ENCODE results near the gene TUSC2.

Gene TUSC2

DNA sequence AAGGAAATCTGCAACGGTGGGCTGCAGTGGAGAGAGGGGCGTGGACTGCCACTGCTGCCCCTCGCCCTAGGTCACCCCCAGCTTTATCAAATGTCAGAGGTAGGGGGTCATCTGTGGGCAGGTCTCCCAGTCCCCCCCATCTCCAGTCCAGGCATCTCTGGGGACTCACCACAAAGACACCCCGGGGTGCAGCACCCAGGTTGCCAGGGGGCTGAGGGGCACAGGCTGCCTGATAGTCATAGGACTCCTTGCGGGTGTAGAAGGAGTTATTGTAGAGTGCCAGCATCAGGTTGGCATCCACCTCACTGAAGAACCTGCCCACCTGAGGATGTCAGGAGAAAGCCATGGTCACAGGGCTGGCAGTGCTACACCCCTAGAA, 37.8 kb upstream of the TUSC2 start:
- Histone ChIP-seq H3K4me3 (ENCODE audit: insufficient read depth, low read depth, low read length) (no peak overlapping the region), H3K27ac (ENCODE audit: insufficient read depth, low read depth, low read length, poor library complexity, severe bottlenecking) (no peak overlapping the region), H3K9me3 (ENCODE audit: control insufficient read depth, low read length) (no peaks in the 10 kb centered on the region), H3K4me1 (ENCODE audit: control insufficient read depth, insufficient read depth, low read length) (peaks cover 13% of the 10 kb centered on the region), H3K27me3 (ENCODE audit: control insufficient read depth, insufficient read depth, low read length, poor library complexity, severe bottlenecking) (peaks cover 26% of the 10 kb centered on the region), H3K36me3 (ENCODE audit: control insufficient read depth, insufficient read depth, low read length) (no peaks in the 10 kb centered on the region)
- 79 to 83% methylated on average over 5 of the region's 5 CpGs for WGBS, 2 experiments

DNA sequence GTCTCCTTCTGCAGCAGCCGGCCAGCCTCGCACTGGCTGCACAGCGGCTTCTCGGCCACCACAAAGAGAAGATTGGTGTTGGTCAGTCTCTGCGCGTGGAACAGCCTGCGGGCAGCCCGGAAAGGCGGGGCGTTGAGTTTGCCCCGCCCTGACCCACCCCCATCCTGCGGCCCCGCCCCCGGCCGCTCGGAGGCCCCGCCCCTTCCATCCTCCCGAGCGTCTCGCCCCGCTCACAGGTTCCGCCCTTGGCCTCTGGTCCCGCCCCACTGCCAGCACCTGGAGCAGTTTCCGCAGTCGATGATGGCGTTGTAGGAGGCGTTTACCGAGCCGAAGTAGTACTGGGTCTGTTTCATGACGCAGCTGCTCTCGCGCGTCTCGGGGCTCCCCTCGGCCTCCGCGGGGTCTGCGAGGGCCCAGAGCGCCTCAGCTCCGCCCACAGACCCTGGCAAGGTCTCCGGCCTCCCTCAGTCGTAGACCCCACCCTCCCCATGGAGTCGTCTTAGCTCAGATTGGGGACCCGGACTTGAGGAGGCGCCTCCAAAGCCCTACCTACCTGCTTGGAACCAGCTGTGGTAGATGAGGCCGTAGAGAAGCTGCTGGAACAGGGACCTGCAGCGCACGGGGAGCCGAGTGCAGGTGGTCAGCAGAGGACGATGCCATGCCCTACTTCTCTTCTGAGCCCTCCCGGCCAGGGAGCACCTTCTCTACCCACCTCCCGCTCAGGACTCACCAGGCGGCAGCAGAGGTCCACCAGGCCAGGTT, 37.2 kb upstream of the TUSC2 start:
- Histone ChIP-seq H3K4me1 (ENCODE audit: control insufficient read depth, insufficient read depth, low read length) (peaks cover 10% of the 10 kb centered on the region), H3K36me3 (ENCODE audit: control insufficient read depth, insufficient read depth, low read length) (no peaks in the 10 kb centered on the region), H3K27me3 (ENCODE audit: control insufficient read depth, insufficient read depth, low read length, poor library complexity, severe bottlenecking) (peaks cover 26% of the 10 kb centered on the region), H3K9me3 (ENCODE audit: control insufficient read depth, low read length) (no peaks in the 10 kb centered on the region), H3K27ac (ENCODE audit: insufficient read depth, low read depth, low read length, poor library complexity, severe bottlenecking) (no peak overlapping the region), H3K4me3 (ENCODE audit: insufficient read depth, low read depth, low read length) (peak overlapping the region; percentile 43)
- WGBS, 2 experiments, result 7 to 8% methylated on average over 53 of the region's 53 CpGs

DNA sequence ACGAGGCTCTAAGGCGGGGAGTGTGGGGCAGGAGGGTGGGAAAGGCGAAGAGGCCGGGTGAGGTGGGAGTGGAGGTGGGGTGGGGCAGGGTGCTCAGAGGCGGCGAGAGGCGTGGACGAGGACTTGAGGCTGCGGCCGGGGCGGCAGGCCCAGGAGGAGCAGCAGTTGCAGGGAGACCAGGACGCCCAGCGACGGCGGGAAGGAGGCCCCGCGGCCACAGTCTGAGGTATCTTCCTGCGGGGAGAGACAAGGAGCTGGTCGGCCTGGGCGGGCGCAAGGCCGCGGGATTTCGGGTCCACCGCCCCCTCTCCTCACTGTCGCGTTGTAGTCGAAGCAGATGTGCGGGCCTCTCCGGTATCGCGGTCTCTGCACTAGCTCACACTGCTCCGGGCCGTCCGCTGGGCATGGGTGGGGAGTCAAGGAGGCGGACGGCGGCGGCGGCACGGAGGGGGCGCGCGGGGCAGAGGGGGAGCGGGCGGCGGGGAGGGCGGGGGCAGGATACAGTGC, 36.6 kb upstream of the TUSC2 start:
- WGBS, 2 experiments, result 13% methylated on average over 48 of the region's 48 CpGs
- H3K36me3 ChIP-seq (ENCODE audit: control insufficient read depth, insufficient read depth, low read length), result no peaks in the 10 kb centered on the region
- H3K27me3 ChIP-seq (ENCODE audit: control insufficient read depth, insufficient read depth, low read length, poor library complexity, severe bottlenecking), result peaks cover 26% of the 10 kb centered on the region
- peaks cover 10% of the 10 kb centered on the region for H3K4me1 ChIP-seq (ENCODE audit: control insufficient read depth, insufficient read depth, low read length)
- H3K27ac ChIP-seq (ENCODE audit: insufficient read depth, low read depth, low read length, poor library complexity, severe bottlenecking), result no peak overlapping the region
- peak overlapping the region; percentile 43 for H3K4me3 ChIP-seq (ENCODE audit: insufficient read depth, low read depth, low read length)
- H3K9me3 ChIP-seq (ENCODE audit: control insufficient read depth, low read length), result no peaks in the 10 kb centered on the region

DNA sequence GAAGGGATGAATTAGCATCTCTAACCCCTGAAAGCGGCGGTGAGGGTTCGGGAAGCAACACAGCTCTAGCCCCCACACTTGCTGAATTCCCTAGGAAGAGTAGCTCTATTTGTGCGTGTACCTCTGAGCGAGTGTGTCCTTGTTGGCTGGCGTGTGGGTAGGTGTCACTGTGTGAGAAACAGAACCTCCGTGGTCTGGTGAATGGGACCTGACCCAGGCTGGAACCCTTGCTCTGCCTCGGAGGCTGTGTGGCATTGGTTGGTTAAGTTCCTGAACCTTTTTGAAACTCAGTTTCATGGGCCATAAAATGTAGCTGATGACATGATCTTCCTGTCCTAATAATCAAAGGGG, 31.7 kb upstream of the TUSC2 start:
- 31 to 33% methylated on average over 8 of the region's 8 CpGs for WGBS, 2 experiments
- no peaks in the 10 kb centered on the region for H3K9me3 ChIP-seq (ENCODE audit: control insufficient read depth, low read length)

DNA sequence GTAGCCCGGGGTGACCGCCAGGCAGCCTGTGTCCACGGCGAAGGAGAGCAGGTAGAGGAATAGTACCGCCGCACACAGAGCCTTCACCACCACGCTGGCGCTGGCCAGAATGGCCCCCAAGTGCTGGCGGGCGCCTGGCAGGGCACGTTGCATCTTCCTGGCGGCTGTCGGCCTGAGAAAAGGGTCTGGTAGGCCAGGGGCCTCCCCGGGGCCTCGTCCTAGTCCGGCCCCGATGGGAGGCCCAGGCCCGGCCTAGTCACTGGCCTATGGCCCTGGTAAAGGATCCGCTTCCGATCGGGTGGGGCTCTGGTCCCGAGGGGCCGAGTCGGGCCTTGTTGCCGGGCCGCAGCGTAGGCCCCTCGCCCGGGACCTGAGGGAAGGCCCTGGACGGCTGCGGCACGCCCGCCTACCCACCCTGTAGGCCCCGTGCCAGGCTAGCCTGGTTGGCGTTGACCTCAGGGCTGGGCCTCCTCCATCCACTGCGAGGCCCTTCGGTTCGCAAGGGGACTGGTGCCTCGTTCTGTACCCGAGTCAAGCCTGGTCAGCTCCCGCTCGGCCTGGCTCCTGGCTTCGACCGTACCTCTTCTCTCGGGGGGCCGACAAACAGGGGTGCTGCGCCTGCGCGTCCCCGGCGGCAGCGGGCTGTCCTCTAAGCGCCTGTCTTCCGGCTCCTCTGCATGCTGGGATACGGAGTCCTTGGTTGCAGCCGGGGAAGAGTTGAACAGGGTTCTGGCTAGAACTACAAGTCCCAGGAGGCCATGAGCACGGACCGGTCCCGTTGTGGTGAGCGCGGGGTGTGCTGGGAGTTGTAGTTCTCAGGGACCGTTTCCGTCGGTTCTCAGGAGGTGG, 31.1 kb upstream of the TUSC2 start, which contains the start of gene TMEM115:
Gene TMEM115 (minus strand): TSS at position 611 of the 849 bp plus-strand sequence. CDS start 458 bp downstream, at position 153.
- WGBS, 2 experiments, result 7 to 8% methylated on average over 64 of the region's 64 CpGs
- peaks cover 6% of the 10 kb centered on the region for H3K27me3 ChIP-seq (ENCODE audit: control insufficient read depth, insufficient read depth, low read length, poor library complexity, severe bottlenecking)
- H3K36me3 ChIP-seq (ENCODE audit: control insufficient read depth, insufficient read depth, low read length), result peaks cover 5% of the 10 kb centered on the region
- H3K4me1 ChIP-seq (ENCODE audit: control insufficient read depth, insufficient read depth, low read length), result peaks cover 17% of the 10 kb centered on the region
- H3K9me3 ChIP-seq (ENCODE audit: control insufficient read depth, low read length), result no peaks in the 10 kb centered on the region
- no peak within 1 kb of the TSS for H3K27ac ChIP-seq (ENCODE audit: insufficient read depth, low read depth, low read length, poor library complexity, severe bottlenecking)
- H3K4me3 ChIP-seq (ENCODE audit: insufficient read depth, low read depth, low read length), result peak within 1 kb of the TSS; percentile 72

More for the DNA sequence above, 31.7 kb upstream of the TUSC2 start:
- Histone ChIP-seq H3K4me3 (ENCODE audit: insufficient read depth, low read depth, low read length) (peak overlapping the region; percentile 7), H3K4me1 (ENCODE audit: control insufficient read depth, insufficient read depth, low read length) (peaks cover 19% of the 10 kb centered on the region), H3K36me3 (ENCODE audit: control insufficient read depth, insufficient read depth, low read length) (peaks cover 5% of the 10 kb centered on the region), H3K27me3 (ENCODE audit: control insufficient read depth, insufficient read depth, low read length, poor library complexity, severe bottlenecking) (peaks cover 12% of the 10 kb centered on the region), H3K27ac (ENCODE audit: insufficient read depth, low read depth, low read length, poor library complexity, severe bottlenecking) (no peak overlapping the region)

DNA sequence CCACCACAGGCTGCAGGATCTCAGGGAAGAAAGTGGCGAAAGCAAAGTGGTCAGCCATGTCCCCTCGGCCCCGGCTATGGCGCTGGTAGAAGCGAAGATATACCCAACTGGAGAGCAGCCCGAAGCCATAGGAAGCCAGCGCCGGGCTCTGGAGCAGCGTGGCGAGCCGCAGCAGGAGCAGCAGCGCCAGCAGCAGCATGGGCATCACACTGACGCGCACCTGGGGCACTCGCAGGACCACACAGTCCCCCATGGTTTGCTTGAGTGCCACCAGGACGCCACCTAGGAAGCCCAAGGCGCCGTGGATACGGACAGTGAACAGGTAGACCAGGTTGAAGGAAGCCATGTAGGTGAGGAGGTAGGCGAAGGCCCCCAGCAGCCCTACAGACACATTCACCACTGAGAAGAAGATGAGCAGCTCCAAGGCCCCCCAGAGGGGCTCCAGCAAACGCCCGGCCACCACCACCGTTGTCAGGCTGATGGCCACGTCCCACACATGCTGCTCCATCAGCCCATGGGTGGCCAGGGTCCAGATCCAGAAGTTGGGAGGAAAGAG, 30.4 kb upstream of the TUSC2 start:
- H3K27me3 ChIP-seq (ENCODE audit: control insufficient read depth, insufficient read depth, low read length, poor library complexity, severe bottlenecking), result no peaks in the 10 kb centered on the region
- no peaks in the 10 kb centered on the region for H3K9me3 ChIP-seq (ENCODE audit: control insufficient read depth, low read length)
- 86 to 89% methylated on average over 24 of the region's 24 CpGs for WGBS, 2 experiments
- peaks cover 16% of the 10 kb centered on the region for H3K4me1 ChIP-seq (ENCODE audit: control insufficient read depth, insufficient read depth, low read length)
- H3K27ac ChIP-seq (ENCODE audit: insufficient read depth, low read depth, low read length, poor library complexity, severe bottlenecking), result no peak overlapping the region
- peaks cover 5% of the 10 kb centered on the region for H3K36me3 ChIP-seq (ENCODE audit: control insufficient read depth, insufficient read depth, low read length)
- peak overlapping the region; percentile 72 for H3K4me3 ChIP-seq (ENCODE audit: insufficient read depth, low read depth, low read length)

DNA sequence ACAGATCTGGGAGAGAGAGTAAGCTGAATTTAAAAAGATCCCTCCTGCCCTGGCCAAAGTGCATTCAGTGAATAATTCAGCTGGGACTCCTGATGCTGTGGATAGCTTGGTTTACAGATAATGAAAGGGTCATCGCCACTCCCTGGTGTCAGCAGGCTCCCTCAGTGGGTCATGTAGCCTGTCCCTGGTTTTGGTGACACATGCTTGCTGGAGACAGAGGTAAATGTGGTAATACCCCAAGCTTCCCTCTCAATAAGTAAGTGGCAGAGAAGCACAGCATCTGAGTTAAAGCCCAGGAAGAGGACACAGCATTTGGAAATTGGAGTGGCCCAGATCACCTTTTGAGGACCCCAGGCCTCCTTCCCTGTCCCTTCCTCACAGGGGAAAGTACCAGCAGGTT, 29.5 kb upstream of the TUSC2 start:
- H3K27me3 ChIP-seq (ENCODE audit: control insufficient read depth, insufficient read depth, low read length, poor library complexity, severe bottlenecking), result no peaks in the 10 kb centered on the region
- peaks cover 5% of the 10 kb centered on the region for H3K36me3 ChIP-seq (ENCODE audit: control insufficient read depth, insufficient read depth, low read length)
- peak overlapping the region; percentile 72 for H3K4me3 ChIP-seq (ENCODE audit: insufficient read depth, low read depth, low read length)
- no peak overlapping the region for H3K27ac ChIP-seq (ENCODE audit: insufficient read depth, low read depth, low read length, poor library complexity, severe bottlenecking)
- no peaks in the 10 kb centered on the region for H3K9me3 ChIP-seq (ENCODE audit: control insufficient read depth, low read length)
- WGBS, 2 experiments, result 92 to 94% methylated on average over 1 of the region's 1 CpG
- peaks cover 16% of the 10 kb centered on the region for H3K4me1 ChIP-seq (ENCODE audit: control insufficient read depth, insufficient read depth, low read length)

DNA sequence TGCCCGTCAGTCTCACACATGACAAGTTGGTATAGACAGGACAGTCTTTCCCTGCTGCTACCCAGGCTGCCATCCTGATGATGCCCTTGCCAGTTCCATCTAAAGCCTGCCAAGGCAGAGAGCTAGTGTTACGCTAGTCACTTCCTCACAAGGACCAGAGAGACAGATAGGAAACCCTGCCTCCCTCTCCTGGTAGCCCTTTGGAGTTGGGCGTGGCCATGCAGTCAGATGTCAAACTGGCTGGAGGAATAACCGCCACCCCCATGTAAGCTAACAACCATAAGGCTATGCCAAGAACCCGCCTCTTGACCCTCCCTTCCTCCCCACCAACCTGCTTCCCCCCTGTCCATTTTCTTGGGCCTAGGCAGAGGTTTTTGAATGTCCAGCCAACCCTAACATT, 28.5 kb upstream of the TUSC2 start:
- WGBS, 2 experiments, result 91 to 93% methylated on average over 5 of the region's 5 CpGs

DNA sequence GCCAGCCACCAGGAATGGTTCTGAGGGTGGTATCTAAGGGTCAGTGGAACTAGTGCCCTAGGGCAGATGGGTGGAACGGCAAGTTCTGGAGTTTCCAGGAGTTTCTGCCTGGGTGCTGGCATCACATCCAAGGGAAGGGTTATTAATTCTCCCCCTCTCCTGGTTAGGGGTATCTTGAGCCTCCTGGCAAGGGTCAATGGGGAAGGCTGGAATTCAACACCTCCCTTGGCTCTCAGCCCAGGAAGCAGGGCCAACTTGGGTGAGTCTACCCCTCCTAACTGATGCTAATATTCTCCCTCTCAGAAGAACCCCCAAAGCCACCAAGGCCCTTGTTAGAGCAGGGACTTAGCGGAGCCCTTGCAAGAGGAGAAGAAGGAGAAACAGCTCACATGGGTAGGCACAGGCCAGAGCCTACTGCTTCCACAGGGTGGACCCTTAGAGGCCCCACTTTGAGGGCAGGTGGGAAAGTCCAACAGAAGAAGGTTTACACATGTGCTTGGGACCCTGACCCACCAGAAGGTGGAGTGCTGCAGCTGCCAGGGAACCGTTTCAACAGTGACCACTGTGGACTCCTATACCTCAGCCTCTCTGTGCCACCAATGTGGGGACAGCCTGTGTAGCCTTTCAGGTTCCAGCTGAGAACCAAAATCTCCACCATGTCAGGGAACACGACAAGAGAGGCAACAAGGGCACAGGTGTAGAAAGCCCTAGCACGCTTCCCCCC, 28.0 kb upstream of the TUSC2 start:
- no peaks in the 10 kb centered on the region for H3K27me3 ChIP-seq (ENCODE audit: control insufficient read depth, insufficient read depth, low read length, poor library complexity, severe bottlenecking)
- H3K9me3 ChIP-seq (ENCODE audit: control insufficient read depth, low read length), result no peaks in the 10 kb centered on the region
- H3K27ac ChIP-seq (ENCODE audit: insufficient read depth, low read depth, low read length, poor library complexity, severe bottlenecking), result no peak overlapping the region
- H3K4me3 ChIP-seq (ENCODE audit: insufficient read depth, low read depth, low read length), result no peak overlapping the region
- 86 to 89% methylated on average over 5 of the region's 5 CpGs for WGBS, 2 experiments
- H3K4me1 ChIP-seq (ENCODE audit: control insufficient read depth, insufficient read depth, low read length), result peaks cover 16% of the 10 kb centered on the region
- H3K36me3 ChIP-seq (ENCODE audit: control insufficient read depth, insufficient read depth, low read length), result peaks cover 5% of the 10 kb centered on the region

More for the DNA sequence above, 28.5 kb upstream of the TUSC2 start:
- H3K27ac ChIP-seq (ENCODE audit: insufficient read depth, low read depth, low read length, poor library complexity, severe bottlenecking), result no peak overlapping the region
- peaks cover 16% of the 10 kb centered on the region for H3K4me1 ChIP-seq (ENCODE audit: control insufficient read depth, insufficient read depth, low read length)
- no peak overlapping the region for H3K4me3 ChIP-seq (ENCODE audit: insufficient read depth, low read depth, low read length)
- peaks cover 5% of the 10 kb centered on the region for H3K36me3 ChIP-seq (ENCODE audit: control insufficient read depth, insufficient read depth, low read length)
- H3K27me3 ChIP-seq (ENCODE audit: control insufficient read depth, insufficient read depth, low read length, poor library complexity, severe bottlenecking), result no peaks in the 10 kb centered on the region
- H3K9me3 ChIP-seq (ENCODE audit: control insufficient read depth, low read length), result no peaks in the 10 kb centered on the region
